Pons (tissue), 1 donor: Measurements from ENCODE around the gene DLG5.

ENCODE experiments used
- DNase-seq: peaks from one replicate; pipeline ENCODE4 v3.0.0-alpha.2; 2016; ENCODE audit warnings: low spot score

Gene DLG5, protein sequence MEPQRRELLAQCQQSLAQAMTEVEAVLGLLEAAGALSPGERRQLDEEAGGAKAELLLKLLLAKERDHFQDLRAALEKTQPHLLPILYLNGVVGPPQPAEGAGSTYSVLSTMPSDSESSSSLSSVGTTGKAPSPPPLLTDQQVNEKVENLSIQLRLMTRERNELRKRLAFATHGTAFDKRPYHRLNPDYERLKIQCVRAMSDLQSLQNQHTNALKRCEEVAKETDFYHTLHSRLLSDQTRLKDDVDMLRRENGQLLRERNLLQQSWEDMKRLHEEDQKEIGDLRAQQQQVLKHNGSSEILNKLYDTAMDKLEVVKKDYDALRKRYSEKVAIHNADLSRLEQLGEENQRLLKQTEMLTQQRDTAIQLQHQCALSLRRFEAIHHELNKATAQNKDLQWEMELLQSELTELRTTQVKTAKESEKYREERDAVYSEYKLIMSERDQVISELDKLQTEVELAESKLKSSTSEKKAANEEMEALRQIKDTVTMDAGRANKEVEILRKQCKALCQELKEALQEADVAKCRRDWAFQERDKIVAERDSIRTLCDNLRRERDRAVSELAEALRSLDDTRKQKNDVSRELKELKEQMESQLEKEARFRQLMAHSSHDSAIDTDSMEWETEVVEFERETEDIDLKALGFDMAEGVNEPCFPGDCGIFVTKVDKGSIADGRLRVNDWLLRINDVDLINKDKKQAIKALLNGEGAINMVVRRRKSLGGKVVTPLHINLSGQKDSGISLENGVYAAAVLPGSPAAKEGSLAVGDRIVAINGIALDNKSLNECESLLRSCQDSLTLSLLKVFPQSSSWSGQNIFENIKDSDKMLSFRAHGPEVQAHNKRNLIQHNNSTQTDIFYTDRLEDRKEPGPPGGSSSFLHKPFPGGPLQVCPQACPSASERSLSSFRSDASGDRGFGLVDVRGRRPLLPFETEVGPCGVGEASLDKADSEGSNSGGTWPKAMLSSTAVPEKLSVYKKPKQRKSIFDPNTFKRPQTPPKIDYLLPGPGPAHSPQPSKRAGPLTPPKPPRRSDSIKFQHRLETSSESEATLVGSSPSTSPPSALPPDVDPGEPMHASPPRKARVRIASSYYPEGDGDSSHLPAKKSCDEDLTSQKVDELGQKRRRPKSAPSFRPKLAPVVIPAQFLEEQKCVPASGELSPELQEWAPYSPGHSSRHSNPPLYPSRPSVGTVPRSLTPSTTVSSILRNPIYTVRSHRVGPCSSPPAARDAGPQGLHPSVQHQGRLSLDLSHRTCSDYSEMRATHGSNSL (N-terminal part only)

DNA sequence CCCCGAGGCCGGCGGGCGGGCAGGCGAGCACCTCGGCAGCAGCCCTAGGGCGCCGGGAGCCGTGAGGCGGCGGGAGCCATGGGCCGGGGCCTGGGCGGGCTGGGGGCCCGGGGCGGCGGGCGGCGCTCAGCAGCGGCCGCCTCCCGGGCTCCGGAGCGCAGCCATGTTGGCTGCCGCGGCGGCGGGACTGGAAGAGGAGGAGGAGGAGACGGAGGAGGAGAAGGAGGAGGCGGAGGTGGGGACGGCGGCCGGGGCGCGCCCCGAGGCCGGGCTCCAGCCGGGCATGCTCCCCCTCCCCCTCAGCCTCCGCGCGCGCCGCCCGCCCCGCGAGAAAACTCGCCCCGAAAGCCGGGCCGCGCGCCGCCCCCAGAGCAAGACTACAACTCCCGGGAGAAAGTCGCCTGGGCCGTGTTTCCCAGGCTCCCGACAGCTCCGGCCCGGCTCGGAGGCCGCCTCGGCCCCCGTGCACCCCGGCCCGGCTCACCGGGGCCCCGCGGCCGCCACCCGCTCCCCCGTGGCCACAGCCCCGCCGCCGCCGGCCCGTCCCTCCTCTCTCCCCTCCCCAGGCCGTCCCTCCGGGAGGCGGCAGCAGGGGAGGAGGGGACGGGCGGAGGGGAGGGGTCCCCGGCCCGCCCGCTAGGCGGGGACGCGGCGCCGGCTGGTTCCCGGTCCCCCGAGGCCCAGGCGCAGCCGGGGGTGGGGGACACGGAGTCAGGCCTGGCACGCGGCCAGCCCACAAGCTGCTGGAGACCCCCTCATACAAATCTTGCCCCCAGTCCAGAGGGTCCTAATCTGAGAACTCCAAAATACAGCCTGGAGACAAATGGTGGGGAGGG, at the start of gene DLG5:
Gene DLG5 (minus strand): TSS at position 190 of the 836 bp plus-strand sequence. CDS start 235 bp downstream, outside the sequence.
- DNase-seq, result no peak

DNA sequence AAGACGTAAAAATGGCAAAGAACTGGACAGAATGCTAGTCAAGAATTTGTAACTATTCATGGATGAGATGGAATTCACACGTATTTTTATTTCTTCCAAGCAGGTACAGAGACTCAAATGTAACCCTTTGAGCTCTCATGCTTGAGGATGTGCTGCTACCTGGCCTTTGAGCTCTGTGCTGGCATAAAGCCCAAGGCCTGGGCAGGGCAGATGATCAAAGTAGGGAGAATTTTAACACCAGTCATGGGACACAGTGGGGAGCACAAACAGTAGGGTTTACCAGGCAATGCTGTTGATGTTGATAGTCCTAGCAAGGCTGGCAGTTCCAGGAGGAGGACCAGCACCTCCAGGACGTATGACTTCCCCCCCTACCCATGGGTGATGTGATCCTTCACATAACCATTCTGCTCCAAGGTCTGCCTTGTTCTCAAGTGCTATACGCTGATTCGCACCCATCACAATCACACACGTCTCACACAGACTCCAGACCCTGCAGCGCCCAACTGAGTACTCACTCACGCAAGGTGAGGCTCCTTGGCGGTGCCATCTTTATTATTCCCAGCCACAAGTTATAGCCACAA, 48.6 kb upstream of the DLG5 start:
- no peak for DNase-seq

DNA sequence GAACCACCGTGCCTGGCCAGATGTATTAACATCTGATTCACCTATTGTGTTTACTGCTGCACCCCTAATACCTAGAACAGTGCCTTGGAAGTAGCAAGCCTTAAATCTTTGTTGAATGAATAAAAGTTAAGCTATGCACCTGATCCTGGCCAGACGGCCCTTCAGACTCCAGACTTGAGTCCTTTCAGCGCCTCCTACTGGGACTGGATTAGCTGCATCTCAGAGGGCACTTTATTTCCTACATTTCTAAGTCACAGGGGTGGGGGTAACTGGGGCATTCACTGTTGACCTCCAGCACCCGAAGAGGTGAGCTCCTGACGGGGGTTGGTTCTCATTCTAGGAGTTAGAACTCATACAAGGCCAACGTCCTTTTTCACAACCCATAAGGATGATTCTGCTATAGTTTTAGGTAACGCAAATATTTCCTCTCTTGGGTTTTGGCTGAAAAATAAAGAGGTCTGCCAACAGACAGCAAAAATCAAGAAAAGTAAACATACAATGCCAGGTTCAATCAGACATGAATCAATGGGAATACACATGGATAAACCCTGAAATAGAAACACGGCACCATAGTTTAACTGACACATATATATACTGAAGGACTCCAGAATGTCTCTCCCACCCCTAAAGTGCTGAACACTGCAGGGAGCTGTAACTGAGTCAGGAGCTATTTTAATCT, 48.0 kb upstream of the DLG5 start:
- DNase-seq, result no peak

DNA sequence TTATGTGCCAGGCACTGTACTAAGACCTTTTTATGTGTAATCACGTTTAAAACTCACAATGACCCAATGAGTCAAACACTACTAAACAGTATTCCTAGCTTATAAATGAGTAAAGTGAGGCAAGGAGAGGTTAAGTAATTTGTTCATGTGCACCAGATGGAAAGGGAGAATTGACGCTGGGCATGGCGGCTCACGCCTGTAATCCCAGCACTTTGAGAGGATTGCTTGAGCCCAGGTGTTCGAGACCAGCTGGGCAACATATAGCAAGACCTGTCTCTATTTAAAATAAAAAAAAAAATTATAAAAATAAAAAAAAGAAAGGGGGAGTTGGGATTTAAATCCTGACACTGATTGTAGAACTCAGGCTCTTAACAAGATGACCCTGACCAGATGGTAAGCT, 46.7 kb upstream of the DLG5 start:
- no peak for DNase-seq

DNA sequence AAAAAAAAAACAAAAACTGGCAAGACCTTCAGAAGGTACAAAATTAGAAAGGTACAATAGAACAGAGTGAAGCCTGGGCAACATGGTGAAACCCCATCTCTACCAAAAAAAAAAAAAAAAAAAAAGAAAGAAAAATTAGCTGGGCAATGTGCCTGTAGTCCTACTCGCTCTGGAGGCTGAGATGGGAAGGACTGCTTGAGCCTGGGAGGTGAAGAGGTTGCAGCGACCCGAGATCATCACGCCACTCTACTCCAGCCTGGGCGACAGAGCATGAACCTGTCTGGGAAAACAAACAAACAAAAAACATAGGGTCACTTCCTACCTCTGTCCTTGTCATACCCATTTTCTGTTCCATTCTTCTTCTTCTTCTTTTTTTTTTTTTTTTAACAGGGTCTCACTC, 45.6 kb upstream of the DLG5 start:
- DNase-seq, result no peak

DNA sequence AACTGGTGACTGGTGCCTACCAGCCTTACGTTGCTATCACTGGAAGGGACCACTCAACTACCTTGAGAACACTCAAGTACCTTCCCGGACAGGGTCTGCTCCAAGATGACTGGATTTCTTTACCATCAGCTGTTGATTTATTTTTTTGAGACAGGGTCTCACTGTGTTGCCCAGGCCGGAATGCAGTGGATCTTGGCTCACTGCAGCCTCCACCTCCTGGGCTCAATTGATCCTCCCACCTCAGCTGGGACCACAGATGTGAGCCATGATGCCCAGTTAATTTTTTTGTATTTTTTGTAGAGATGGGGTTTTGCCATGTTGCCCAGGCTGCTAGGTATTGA, 45.2 kb upstream of the DLG5 start:
- DNase-seq, result no peak

DNA sequence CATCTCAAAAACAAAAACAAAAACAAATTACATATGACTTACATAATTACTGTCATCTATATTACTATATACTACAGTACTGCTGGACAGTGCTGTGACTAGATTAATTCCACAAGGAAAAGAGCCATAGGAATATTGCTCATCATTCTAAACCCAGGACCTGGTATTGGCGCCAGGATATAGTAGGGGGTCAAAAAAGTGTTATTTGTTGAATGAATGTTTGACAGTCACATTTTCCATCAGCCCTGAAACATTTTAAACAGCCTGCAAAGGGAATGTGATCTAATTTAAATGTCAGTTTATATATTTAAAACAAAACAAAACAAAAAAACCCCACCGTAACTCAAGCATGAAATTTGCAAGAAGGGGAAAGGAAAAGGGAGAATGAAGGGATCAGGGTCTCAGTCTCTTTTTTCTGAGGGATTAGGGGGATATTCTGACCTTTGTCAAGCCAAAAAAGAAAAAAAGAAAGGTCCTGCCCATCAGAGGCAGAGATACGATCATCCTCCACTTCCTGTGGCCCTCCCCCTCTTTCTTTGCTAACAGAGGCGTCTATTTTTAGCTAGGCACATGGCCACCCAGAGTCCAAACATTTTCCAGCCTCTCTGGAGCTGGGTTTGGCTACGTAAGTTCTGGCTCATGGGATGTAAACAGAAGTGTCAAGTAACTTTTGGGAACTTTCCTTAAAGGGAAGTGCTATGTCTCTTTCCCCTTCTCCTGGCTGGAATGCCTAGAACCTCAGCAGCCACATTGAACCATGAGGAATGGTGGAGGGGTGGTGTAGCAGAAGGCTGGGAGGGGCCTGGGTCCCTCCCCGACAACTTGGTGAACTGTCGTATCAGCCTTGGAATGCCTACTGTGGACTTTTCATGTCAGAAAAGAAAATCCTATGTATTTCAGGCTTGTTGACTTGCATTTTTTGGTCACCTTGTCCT, 44.6 kb upstream of the DLG5 start:
- DNase-seq, result no peak

DNA sequence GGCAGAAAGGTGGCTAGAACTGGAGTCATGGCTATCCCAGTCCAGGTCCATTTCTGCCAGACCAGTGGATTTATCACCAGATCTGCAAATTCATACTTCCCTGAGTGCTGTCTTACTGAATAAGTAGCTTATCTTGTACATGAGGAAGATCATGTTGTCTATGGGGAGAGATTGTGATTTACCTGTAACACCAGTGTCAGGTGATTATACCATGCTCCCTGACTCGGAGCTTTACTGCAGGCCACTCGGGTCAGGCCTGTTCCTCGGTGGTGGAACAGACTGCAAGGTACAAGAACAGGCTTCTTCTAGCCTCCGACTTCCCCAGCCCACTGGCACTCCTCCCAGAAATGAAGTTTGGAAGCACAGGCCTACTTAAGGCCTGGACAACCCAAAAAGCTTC, 42.6 kb upstream of the DLG5 start:
- no peak for DNase-seq

DNA sequence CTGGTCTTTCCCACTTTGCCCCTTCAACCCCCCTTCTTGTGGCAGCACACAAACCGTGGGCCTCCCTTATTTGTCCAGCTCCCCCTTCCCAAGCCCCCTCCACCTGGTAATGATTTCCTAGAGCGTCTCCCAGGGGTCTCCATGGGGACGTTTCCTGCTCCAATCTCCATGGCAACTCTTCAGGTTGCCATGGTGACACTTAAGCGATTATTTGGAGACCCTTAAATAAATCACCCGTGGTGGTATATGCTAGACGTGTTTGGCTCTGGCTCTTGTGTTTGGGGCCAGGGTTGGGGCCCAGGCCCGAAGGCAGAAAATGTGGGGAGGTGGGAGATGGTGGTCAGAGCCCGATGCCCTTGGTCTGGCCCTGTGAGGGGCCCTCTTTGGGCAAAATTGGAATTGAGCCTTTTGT, 41.1 kb upstream of the DLG5 start:
- DNase-seq, result no peak

DNA sequence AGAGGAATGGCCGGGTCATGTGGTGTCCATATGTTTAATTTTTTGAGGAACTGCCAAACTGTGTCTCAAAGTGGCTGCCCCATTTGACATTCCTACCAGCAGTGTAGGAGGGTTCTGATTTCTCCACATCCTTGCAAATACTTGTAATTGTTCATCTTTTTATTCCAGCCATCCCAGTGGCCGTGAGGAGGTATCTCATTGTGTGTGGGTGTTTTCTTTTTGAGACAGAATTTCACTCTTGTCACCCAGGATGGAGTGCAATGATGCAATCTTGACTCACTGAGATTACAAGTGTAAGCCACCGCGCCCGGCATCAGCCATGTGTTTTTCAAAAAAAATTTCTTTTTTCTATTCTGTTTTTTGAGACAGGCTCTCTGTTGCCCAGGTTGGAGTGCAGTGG, 38.7 kb upstream of the DLG5 start:
- no peak for DNase-seq

DNA sequence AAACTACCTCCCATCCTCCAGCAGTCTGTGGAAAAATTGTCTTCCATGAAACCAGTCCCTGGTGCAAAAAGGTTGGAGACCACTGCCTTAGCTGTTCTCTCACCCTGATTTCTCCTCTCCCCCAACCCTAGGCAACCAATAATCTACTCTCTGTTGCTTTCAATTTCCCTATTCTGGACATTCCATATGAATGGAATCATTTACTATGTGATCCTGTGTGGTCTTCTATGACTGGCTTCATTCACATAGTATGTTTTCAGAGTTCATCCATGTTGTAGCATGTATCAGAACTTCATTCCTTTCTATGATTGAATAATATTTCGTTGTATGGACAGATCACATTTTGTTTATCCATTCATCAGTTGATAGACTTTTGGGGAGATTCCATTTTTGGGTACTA, 38.3 kb upstream of the DLG5 start:
- DNase-seq, result no peak

DNA sequence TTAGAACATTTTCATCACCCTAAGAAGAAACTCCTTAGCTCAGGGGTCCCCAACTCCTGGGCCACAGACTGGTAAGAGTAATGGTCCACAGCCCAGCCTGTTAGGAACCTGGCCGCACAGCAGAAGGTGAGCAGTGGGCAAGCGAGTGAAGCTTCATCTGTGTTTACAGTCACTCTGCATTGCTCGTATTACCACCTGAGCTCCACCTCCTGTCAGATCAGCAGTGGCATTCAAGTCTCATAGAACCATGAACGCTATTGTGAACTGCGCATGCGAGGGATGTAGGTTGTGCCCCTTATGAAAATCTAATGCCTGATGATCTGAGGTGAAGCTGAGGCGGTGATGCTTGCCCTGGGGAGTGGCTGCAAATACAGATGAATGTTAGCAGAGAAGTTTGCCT, 37.3 kb upstream of the DLG5 start:
- DNase-seq, result no peak

DNA sequence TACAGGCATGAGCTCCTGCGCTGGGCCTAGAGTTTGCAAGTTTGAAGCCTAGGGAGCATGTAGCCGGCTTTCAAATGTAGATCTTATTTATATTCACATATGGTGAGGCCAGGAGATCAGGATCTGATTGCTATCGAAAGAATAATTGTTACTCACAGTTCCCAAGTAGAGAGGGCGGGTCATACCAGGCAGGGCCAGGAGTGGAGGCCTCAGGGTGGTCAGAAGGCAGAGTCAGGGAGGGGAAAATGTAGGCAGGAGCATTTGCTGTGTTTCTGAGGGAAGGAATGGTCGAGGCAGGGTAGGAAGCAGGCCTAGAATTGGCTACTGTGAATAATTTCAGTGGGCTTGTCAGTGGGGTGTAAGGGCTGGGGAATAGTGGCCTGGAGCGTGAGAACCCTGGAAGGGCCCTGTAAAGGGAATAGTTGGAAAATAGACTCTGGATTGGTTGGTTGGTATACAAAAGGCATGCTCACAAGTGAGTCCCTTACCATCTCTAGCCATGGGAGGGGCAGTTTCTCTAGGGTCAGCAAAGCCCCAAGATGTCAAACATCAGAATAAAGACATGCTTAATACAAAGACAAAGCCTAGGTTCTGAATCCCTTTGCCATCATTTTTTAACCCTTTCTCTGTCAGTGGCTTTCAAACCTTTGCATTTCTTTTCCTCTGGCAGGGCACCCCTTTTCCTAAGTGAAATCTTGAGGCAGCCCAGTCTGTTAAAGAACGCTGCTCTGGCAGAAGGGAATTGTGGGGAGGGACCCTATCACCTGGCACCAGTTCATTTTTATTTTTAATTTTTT, 36.0 kb upstream of the DLG5 start:
- DNase-seq, result no peak

DNA sequence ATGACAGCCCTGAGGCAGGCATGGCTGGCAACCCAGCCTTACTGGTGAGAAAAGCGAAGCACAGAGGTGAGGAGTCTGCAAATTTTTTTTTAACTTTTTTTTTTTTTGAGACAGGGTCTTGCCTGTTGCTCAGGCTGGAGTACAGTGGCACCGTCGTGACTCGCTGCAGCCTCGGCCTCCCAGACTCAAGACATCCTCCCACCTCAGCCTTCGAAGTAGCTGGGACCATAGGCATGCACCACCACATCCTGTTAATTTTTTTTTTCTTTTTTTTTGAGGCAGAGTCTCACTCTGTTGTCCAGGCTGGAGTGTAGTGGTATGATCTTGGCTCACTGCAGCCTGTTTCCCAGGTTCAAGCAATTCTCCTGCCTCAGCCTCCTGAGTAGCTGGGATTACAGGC, 35.1 kb upstream of the DLG5 start:
- no peak for DNase-seq

DNA sequence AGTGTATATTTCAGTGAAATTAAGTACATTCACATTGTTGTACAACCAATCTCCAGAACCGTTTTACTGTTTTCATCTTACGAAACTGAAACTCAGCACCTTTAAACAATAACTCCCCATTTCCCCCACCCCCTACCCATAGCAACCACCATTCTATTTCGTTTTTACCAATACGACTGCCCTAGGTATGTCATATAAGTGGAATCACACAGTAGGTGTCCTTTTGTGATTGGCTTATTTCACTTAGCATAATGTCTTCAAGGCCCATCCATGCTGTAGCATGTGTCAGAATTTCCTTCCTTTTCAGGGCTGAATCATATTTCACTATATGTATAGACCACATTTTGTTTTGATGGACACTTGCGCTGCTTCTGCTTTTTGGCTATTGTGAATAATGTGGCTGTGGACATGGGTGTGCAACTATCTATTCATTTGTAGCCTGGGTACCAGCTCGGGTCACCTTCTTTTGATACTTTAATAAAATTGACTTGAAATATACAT, 34.3 kb upstream of the DLG5 start:
- no peak for DNase-seq

DNA sequence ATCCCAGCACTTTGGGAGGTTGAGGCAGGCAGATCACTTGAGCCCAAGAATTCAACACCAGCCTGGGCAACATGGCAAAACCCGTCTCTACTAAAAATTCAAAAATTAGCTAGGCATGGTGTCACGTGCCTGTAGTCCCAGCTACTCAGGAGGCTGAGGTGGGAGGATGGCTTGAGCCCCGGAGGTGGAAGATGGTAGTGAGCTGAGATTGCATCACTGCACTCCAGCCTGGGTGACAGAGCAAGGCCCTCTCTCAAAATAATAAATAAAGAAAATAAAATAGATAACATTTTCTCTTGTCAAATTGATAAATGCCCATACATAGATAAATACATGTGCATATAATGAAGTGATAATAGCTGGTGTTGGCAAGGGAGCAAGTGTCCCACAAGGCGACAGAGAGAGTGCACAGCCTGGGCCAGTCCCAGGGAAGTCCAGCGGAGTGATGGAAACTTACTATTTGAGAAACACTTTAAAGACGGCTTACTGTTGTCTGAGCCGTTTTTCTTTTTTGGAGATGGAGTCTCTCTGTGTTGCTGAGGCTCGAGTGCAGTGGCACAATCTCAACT, 33.4 kb upstream of the DLG5 start:
- no peak for DNase-seq

DNA sequence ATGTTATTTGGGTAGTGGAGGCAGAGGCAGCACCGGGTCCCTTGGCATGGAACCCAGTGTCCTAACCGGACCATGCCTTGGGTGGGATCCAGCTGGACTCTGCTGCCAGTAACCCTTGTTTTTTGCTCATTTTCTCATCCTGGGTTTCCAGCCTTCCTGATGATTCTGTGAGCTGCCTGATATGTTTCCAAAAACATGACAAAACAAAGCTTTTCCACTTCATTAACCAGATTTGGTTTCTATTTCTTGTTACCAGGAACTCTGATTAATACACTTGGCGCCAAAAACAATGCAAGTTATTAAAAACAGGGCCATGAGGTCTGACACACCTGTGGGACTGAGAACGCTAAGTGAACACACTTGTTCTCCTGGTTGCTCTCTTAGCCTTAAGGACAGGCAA, 32.8 kb upstream of the DLG5 start:
- DNase-seq, result no peak

DNA sequence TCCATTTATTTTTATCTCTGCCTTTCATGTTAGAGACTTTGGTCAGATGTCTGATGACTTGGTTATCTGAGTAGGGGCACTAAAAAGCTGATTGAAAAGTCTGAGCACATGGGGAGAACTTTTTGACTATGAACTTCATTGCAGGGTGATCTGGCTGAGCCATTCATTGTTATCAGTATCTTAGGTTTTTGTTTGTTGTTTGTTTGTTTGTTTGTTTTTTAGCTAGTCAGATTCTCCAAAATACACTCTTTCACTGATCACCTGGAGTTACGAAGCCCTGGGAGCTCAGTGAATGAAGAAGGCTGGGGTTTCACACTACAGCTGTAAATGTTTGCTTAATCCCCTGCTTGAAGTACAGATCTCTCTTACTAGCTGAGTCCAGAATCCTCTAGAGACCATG, 28.6 kb upstream of the DLG5 start:
- no peak for DNase-seq
